ENCODE results near the gene WDR7. TPM values are rescaled to one million over a fixed set of nuclear protein-coding genes. Genes with fewer than 3 reads are reported as not detected.

WDR7 gene
- total and polyA plus RNA-seq, 9 of the 15 experiments (the other 6 are each of a cell fraction or from before 2014, with no cell fraction given) = 1.4 to 9.4 (median 5.3) TPM

DNA sequence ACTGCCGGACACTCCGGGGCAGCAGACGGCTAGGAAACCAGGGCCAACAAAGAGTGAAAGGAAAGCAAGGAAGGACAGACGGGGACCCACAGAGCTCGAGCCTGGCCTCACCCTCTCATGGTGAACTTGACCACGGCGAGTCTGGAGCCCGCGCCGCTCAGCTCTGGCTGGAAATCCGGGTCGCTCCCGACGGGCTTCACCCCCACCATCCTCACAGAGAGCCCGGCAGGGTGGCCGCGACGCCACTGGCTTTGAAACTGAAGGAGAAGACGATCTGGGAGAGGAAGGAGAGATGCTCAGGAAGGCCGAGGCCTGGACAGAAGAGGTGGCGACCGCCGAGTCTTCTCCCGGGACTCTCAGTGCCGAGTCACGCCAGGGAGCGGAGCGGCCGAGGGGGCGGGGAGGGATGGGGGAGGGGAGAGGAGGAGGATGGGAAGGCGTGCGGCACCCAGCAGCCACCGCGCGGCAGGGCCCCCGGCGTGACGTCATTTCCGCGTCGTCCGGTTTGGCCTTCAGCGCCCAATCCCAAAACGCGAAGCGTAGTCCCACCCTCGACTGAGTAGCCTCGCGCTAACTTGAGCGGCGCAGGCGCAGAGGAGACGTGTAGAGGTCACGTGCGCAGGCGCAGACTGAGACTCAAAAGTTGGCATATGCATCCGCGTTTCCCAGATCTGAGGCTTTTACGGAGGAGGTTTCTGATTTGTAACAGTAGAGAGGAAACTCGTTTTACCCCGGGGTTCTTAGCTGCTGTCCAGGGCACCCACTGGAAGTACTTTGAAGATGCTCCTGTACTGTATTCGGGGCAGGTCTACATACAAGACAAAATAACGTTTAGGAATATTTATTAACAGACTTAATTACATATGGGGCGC is 12.7 kb upstream of the WDR7 start, which contains the start of gene TXNL1 (continued):
- no peak for TF ChIP-seq CBFA2T3 (IDR thresholded peaks at IDR 0.05)
- TF ChIP-seq ZNF143 (CRISPR knock-in tag; IDR thresholded peaks at IDR 0.05) = peak; percentile 80
- TF ChIP-seq TAF15 (IDR thresholded peaks at IDR 0.05; ENCODE audit: low read depth, low read length) = no peak
- no peak for TF ChIP-seq ZNF133 (CRISPR knock-in tag; IDR thresholded peaks at IDR 0.05)
- TF ChIP-seq RUNX1 (IDR thresholded peaks at IDR 0.05; ENCODE audit: low read depth) = no peak
- TF ChIP-seq ZBTB1 (CRISPR knock-in tag; IDR thresholded peaks at IDR 0.05; ENCODE audit: borderline replicate concordance, low read depth) = no peak
- no peak for TF ChIP-seq ZBED1 (IDR thresholded peaks at IDR 0.05)
- TF ChIP-seq, protein P1, sequence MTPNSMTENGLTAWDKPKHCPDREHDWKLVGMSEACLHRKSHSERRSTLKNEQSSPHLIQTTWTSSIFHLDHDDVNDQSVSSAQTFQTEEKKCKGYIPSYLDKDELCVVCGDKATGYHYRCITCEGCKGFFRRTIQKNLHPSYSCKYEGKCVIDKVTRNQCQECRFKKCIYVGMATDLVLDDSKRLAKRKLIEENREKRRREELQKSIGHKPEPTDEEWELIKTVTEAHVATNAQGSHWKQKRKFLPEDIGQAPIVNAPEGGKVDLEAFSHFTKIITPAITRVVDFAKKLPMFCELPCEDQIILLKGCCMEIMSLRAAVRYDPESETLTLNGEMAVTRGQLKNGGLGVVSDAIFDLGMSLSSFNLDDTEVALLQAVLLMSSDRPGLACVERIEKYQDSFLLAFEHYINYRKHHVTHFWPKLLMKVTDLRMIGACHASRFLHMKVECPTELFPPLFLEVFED (CRISPR knock-in tag; conservative IDR thresholded peaks at IDR 0.05) = no peak
- TF ChIP-seq HSF4 (CRISPR knock-in tag; IDR thresholded peaks at IDR 0.05; ENCODE audit: borderline replicate concordance) = no peak
- TF ChIP-seq ZMIZ1 (IDR thresholded peaks at IDR 0.05; ENCODE audit: low read depth in 2 of 2, low read length in 2 of 2) = no peak

All from K562 (cell line).